SW 1271 (cell line): Measurements from ENCODE around the gene CCDC85B.

ENCODE experiments used
- DNase-seq, 2 experiments: peaks; one replicate each; lab custom pipeline; 2025; lab: John Stamatoyannopoulos, UW

Gene CCDC85B

GRCh38 chr11:65934014-65934413 is 43.5 kb downstream of the CCDC85B start:
- DNase-seq: no peak

GRCh38 chr11:65937766-65938165 is 47.3 kb downstream of the CCDC85B start:
- no peak for DNase-seq
